MM.1S (cell line): ENCODE measurements around the gene TRIM3.

ENCODE experiments used
- DNase-seq: peaks from one replicate; pipeline ENCODE4 v3.0.0-alpha.2; 2015
- H2AFZ ChIP-seq: fragments of 300-600 bp; sonication (generic); 2 replicates; pipeline ENCODE4 v1.6.0; 2016; ENCODE audit warnings: antibody characterized with exemption, low read length
- H3F3A ChIP-seq: fragments of 300-600 bp; sonication (generic); 2 replicates; pipeline ENCODE4 v1.6.1; 2016; ENCODE audit warnings: mild to moderate bottlenecking, antibody characterized with exemption, low read length, moderate library complexity, mixed read lengths; ENCODE audit not compliant: insufficient read depth
- H3K27ac ChIP-seq: fragments of 300-600 bp; sonication (generic); 2 replicates; pipeline ENCODE4 v1.5.1; 2016; ENCODE audit warnings: mild to moderate bottlenecking, low read length
- H3K27me3 ChIP-seq: fragments of 300-600 bp; sonication (generic); replicated peaks from 2 replicates; pipeline ENCODE4 v1.6.0; 2016; ENCODE audit warnings: low read length; ENCODE audit not compliant: insufficient read depth
- H3K36me3 ChIP-seq: fragments of 300-600 bp; sonication (generic); replicated peaks from 2 replicates; pipeline ENCODE4 v1.6.1; 2016; ENCODE audit warnings: mild to moderate bottlenecking, low read length, mixed read lengths; ENCODE audit not compliant: insufficient read depth
- H3K4me1 ChIP-seq: fragments of 300-600 bp; sonication (generic); 2 replicates; pipeline ENCODE4 v1.6.1; 2016; ENCODE audit warnings: low read length, mixed read lengths
- H3K4me2 ChIP-seq: fragments of 300-600 bp; sonication (generic); 2 replicates; pipeline ENCODE4 v1.6.0; 2016; ENCODE audit warnings: low read depth, low read length
- H3K4me3 ChIP-seq: fragments of 300-600 bp; sonication (generic); 2 replicates; pipeline ENCODE4 v1.5.1; 2016; ENCODE audit warnings: low read length, mixed read lengths
- H3K79me2 ChIP-seq: fragments of 300-600 bp; sonication (generic); 2 replicates; pipeline ENCODE4 v1.6.1; 2016; ENCODE audit warnings: mixed run types, low read length, mixed read lengths
- H3K9ac ChIP-seq: fragments of 300-600 bp; sonication (generic); 2 replicates; pipeline ENCODE4 v1.6.1; 2016; ENCODE audit warnings: low read length, mixed read lengths
- H3K9me2 ChIP-seq: fragments of 300-600 bp; sonication (generic); replicated peaks from 2 replicates; pipeline ENCODE4 v1.6.1; 2016; ENCODE audit warnings: mild to moderate bottlenecking, low read length, mixed read lengths; ENCODE audit not compliant: insufficient read depth
- H3K9me3 ChIP-seq: fragments of 300-600 bp; sonication (generic); replicated peaks from 2 replicates; pipeline ENCODE4 v1.6.1; 2016; ENCODE audit warnings: mild to moderate bottlenecking, low read length, mixed read lengths; ENCODE audit not compliant: insufficient read depth
- H4K20me1 ChIP-seq: fragments of 300-600 bp; sonication (generic); 2 replicates; pipeline ENCODE4 v1.6.1; 2016; ENCODE audit warnings: mild to moderate bottlenecking, low read length, moderate library complexity, mixed read lengths; ENCODE audit not compliant: insufficient read depth
- EZH2 ChIP-seq: fragments of 300-600 bp; sonication (generic); optimal IDR thresholded peaks from 2 replicates; pipeline ENCODE3; 2017; ENCODE audit warnings: low read depth, mild to moderate bottlenecking, antibody characterized with exemption, low read length, mixed read lengths
- EZH2phosphoT487 ChIP-seq: fragments of 300-600 bp; sonication (generic); IDR thresholded peaks from 2 replicates; pipeline ENCODE4 v1.6.1; 2018; ENCODE audit warnings: antibody characterized with exemption, low read length
- TF ChIP-seq, protein P1 (sequence below): fragments of 300-600 bp; sonication (generic); IDR thresholded peaks from 2 replicates; pipeline ENCODE4 v1.5.1; 2016; ENCODE audit warnings: antibody characterized with exemption, low read length, mixed read lengths

The TRIM3 gene

DNA sequence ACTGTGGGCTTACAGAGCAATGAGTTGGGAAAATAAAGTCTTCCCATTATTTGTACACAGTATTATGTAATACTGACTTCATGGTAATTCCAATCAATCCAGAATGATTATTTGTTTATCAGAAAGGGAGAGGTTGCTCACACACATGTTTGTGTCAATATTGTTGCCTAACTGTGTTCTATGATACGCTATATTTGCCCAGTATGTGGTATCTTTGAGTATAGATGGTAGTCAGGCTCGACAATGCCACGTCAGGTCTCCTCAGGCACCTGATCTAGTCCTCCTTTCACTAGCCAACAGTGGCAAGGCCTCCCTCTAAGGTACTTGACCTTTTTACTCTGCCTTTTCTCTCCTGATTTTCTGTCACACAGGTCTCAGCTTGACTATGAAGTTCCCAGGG lies 28.6 kb upstream of the TRIM3 start:
- H3K9ac ChIP-seq, result no peak overlapping the region

DNA sequence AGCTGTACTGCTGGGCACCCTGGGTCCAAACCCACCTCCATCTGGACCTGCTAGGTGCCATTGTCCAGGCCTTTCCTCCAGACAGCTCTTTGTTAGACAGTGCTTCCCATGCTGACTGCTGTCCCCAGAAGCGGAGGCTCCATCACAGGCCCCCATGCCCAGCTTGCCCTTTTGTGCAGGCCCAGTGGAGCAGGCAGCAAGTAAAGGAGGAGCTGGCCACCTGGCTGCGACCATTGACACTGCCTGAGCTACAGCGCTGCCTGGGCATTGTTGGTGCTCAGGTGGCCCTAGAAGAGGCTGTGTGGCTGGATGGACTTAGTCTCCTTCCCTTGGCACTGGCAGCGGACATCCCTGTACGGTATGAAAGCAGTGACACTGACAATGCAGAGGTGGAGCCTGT lies 24.8 kb upstream of the TRIM3 start:
- H2AFZ ChIP-seq, result no peak overlapping the region
- no peaks in the 10 kb centered on the region for H3K9me2 ChIP-seq
- H4K20me1 ChIP-seq, result no peaks in the 10 kb centered on the region
- H3K4me3 ChIP-seq, result no peak overlapping the region
- H3K27ac ChIP-seq, result no peak overlapping the region
- no peak for DNase-seq
- H3K9ac ChIP-seq, result no peak overlapping the region
- H3K9me3 ChIP-seq, result no peaks in the 10 kb centered on the region
- H3K36me3 ChIP-seq, result no peaks in the 10 kb centered on the region
- no peaks in the 10 kb centered on the region for H3K4me1 ChIP-seq
- H3K79me2 ChIP-seq, result no peaks in the 10 kb centered on the region
- no peaks in the 10 kb centered on the region for H3K27me3 ChIP-seq
- H3K4me2 ChIP-seq, result no peak overlapping the region
- no peaks in the 10 kb centered on the region for H3F3A ChIP-seq
- TF ChIP-seq, protein P1, sequence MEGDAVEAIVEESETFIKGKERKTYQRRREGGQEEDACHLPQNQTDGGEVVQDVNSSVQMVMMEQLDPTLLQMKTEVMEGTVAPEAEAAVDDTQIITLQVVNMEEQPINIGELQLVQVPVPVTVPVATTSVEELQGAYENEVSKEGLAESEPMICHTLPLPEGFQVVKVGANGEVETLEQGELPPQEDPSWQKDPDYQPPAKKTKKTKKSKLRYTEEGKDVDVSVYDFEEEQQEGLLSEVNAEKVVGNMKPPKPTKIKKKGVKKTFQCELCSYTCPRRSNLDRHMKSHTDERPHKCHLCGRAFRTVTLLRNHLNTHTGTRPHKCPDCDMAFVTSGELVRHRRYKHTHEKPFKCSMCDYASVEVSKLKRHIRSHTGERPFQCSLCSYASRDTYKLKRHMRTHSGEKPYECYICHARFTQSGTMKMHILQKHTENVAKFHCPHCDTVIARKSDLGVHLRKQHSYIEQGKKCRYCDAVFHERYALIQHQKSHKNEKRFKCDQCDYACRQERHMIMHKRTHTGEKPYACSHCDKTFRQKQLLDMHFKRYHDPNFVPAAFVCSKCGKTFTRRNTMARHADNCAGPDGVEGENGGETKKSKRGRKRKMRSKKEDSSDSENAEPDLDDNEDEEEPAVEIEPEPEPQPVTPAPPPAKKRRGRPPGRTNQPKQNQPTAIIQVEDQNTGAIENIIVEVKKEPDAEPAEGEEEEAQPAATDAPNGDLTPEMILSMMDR, result no peak
- no peak for TF ChIP-seq EZH2phosphoT487
- no peak for TF ChIP-seq EZH2

More for the DNA sequence above, 28.6 kb upstream of the TRIM3 start:
- Histone ChIP-seq H3K4me1 (no peaks in the 10 kb centered on the region), H4K20me1 (no peaks in the 10 kb centered on the region), H3K27me3 (no peaks in the 10 kb centered on the region), H3K27ac (no peak overlapping the region), H3F3A (no peaks in the 10 kb centered on the region), H3K9me3 (no peaks in the 10 kb centered on the region), H3K36me3 (no peaks in the 10 kb centered on the region), H3K9me2 (no peaks in the 10 kb centered on the region), H3K79me2 (no peaks in the 10 kb centered on the region), H3K4me3 (no peak overlapping the region), H2AFZ (no peak overlapping the region), H3K4me2 (no peak overlapping the region)
- TF ChIP-seq, protein P1, result no peak
- TF ChIP-seq EZH2phosphoT487 (no peak), EZH2 (no peak)
- no peak for DNase-seq

DNA sequence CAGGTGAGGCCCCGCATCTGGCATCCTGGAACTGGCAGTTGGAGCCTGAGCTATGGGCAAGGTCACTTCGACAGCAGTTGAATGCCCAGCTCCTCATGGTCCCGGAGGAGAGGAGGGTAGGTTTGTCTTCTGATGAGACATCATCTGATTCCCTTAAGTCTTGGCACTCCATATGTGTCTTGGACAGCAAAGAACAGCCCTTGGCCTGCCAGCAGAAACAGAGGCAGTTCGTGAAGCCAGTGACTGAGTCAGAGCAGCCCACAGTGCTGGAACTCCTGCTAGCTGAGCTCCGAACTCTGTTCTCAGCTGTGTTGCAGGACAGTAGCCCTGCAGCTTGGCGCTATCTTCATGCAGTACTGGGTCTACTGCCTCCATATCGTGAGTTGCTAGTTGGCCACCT lies 24.4 kb upstream of the TRIM3 start:
- no peaks in the 10 kb centered on the region for H3F3A ChIP-seq
- H3K27me3 ChIP-seq, result no peaks in the 10 kb centered on the region
- H3K36me3 ChIP-seq, result no peaks in the 10 kb centered on the region
- no peak for DNase-seq
- no peaks in the 10 kb centered on the region for H3K4me1 ChIP-seq
- no peak overlapping the region for H3K4me3 ChIP-seq
- no peak overlapping the region for H3K9ac ChIP-seq
- H3K27ac ChIP-seq, result no peak overlapping the region
- TF ChIP-seq, protein P1, result no peak
- no peak for TF ChIP-seq EZH2
- TF ChIP-seq EZH2phosphoT487, result no peak
- H3K4me2 ChIP-seq, result no peak overlapping the region
- no peak overlapping the region for H2AFZ ChIP-seq
- no peaks in the 10 kb centered on the region for H4K20me1 ChIP-seq
- H3K9me2 ChIP-seq, result no peaks in the 10 kb centered on the region
- H3K79me2 ChIP-seq, result no peaks in the 10 kb centered on the region
- H3K9me3 ChIP-seq, result no peaks in the 10 kb centered on the region
